CMK (cell line): ENCODE results near the gene ADAR.
A peak's percentile ranks its signal among the peaks of the same experiment; 100 is the strongest.
"Not testable (repeated sequence)": the region's sequence is repeated elsewhere in the genome, so short reads cannot be mapped to it uniquely, and the experiment has no call there.

Experiments used
- DNase-seq: peaks from one replicate; pipeline ENCODE4 v3.0.0-alpha.2; 2010; ENCODE audit warnings: low read depth

ADAR gene

DNA sequence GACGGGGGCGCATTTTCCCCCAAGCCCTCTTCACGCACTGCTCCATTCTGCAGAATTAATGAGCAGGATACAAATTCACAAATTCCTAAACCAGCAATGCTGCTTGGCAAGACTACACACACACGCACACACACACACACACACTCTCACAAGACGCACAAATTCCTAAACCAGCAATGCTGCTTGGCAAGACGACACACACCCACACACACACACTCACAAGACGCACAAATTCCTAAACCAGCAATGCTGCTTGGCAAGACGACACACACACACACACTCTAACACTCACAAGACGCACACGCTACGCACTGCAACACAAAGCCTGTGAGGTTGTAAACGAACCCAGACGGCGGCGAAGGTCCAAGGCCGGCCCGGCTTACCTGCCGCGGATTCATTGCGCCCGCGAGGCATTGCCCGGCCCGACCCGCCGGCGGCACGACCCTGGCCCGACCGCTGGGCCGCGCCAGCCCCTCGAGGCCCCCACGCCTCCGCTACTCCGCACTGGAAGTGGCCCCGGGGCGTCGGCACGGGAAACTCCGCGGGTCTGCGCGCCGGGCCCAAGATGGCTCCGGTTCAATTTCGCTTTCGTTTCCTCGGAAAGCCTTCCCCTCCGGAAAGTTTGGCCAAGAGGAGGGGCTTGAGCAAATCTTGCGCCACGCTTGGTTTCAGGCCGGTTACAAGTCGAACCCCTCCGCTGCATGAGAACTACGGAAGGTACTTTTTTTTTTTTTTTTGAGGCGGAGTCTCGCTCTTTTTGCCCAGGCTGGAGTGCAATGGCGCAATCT lies at the start of gene ADAR:
Gene ADAR (minus strand): TSS at position 578 of the 788 bp plus-strand sequence. CDS start 180 bp downstream, at position 398.
- DNase-seq = peak; percentile 82

DNA sequence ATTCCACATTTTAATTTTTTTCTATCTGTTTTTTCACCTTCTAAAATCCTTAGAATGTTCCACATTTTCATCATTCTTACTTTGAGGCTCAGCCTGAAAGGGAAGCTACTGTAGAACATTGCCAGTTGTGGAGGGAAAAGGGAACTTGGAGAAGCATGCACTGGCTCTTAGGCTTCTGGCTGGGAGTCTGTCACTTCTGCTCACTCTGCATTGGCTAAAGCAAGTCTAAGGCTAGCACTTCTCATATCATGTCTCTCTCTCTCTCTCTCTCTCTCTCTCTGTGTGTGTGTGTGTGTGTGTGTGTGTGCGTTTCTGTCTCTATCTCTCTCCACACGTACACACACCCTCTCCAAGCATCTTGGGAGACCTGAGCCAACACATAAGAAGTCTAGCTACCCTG lies 49.6 kb upstream of the ADAR start:
- peak; percentile 18 for DNase-seq

- DNase-seq = no peak
Measured at GRCh38 chr1:154652893-154653292, 44.9 kb upstream of the ADAR start.

- DNase-seq = not testable (repeated sequence)
Measured at GRCh38 chr1:154644724-154645123, 36.7 kb upstream of the ADAR start.

- no peak for DNase-seq
Measured at GRCh38 chr1:154641534-154641933, 33.5 kb upstream of the ADAR start.

GRCh38 chr1:154639876-154640275 lies 31.9 kb upstream of the ADAR start:
- no peak for DNase-seq

DNA sequence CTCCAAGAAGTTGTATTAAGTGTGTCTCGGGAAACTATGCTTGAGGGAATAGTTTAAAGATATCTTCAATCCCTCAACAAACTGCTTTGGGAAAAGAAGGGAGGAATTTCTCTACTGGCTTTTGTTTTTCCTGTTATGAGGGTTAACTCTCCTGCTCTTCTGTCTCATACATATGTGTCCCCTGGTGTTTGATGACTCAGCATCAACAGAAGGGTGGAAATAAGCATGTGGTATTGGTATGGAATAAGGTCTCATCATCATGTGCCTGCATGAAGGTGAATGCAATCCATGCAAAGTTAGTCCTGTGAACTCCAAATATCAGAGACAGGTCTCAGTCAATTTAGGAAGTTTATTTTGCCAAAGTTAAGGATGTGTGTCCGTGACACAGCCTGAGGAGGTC lies 27.2 kb upstream of the ADAR start:
- DNase-seq = no peak

- no peak for DNase-seq
Measured at GRCh38 chr1:154629675-154630073, 21.7 kb upstream of the ADAR start.

DNA sequence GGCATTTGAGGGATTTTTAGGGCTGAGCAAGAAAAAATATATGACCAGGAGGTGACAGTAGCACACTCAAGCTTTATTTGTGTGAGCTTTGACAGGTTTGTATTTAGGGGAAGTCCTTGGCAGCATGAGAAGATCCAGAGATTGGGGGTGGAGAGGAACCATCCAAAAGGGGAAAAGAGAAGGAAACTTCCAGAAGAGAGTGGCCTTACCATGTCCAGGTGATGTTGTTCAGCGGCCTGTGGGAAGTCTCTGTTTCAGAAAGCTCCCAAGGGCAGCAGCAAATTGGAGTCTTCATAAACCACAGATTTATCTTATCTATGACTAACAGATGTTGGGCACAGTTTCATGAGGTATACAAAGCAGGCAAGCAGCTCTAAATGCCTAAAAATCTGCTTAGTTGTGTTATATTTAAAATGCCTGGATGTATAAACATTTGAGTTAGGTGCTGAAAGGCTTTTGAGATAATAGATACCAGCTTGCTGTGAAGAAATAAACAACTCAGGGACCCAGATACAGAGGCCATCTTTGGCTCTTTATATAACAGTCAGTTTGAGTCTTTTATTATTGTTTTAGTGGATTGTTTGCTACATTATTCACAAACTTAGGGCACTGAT lies 21.2 kb upstream of the ADAR start:
- peak; percentile 88 for DNase-seq

- DNase-seq = no peak
Measured at GRCh38 chr1:154628121-154628405, 20.1 kb upstream of the ADAR start.

- DNase-seq = peak; percentile 83
Measured at GRCh38 chr1:154627257-154628120, 19.5 kb upstream of the ADAR start.

GRCh38 chr1:154626456-154627256 lies 18.7 kb upstream of the ADAR start:
- no peak for DNase-seq

- DNase-seq = no peak
Measured at GRCh38 chr1:154624746-154625643, 17.0 kb upstream of the ADAR start.

GRCh38 chr1:154623358-154623757 lies 15.4 kb upstream of the ADAR start:
- DNase-seq = no peak

DNA sequence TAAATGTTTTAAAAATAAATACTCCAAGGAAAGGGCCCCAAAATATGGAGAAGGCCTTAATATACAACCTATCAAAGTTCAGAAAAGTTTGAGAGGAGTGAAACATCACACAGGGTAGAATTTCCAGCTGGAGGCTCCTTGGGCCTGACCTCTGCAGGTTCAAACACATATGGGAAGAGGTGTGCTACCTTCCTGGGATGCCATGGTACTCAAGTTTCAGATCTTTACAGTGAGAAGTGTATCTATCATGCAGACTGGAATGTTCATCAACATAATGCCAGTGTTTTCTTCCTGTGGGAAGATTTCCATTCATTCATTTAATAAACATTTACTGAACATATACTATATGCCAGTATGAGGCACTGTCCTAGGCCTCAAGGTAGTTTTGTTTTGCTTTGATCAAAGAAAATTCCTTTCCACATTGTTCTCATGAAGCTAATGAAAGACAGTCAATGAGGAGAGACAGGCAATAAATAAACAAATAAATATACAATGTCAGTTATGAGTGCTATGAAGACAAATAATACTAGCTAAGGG lies 14.6 kb upstream of the ADAR start:
- DNase-seq = no peak

DNA sequence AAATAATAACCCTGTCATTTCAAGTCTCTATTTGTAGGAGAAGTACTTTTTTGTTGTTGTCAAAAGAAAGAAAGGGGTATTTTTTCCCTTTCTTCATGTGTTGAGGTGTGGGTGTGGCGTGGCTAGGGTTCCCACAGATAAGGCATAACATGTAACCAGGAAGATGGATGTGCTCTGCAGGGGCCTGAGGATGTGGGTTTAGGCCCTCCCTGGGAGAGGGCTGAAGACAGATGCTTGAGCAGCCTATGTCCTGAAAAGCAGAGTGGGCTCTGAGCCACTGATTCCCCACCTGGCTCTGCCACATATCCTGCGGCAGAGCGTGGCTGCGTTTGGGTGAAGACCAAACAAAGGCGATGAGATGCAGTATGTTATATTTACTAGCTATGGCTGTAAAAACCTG lies 13.9 kb upstream of the ADAR start:
- DNase-seq = no peak

- no peak for DNase-seq
Measured at GRCh38 chr1:154620751-154621150, 12.8 kb upstream of the ADAR start.

DNA sequence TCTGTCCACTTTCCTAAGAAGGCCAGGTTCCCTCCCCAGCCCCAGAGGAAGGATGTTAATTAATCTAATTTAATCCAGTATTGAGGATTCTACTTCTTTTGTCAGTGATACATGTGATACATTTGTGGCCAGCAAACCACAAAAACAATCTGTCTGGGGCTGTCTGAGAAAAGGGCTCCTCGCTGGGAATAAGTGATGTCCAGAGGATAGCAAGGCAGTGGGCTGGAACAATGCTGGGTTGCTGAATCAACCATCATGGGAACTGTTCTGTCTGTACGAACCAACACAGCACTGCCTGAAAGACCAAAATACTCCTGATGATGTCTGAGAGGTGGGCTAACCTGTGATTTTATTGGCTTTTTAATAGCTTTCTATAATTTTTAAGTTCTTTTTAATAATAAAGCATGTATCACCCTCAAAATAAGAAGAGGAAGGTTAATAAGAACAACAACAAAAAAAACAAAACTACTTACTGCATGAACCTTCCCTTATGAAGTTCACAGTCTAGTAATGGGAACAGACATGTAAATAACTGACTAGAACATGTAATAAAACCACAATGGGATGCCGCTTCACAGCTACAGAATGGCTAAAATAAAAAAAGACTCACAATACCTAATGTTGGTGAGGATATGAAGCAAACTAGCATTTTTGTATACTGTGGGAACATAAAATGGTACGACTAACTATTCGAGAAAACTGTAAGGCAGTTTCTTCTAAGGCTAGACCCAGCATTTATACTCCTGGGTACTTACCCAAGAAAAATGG lies 11.4 kb upstream of the ADAR start:
- no peak for DNase-seq

DNA sequence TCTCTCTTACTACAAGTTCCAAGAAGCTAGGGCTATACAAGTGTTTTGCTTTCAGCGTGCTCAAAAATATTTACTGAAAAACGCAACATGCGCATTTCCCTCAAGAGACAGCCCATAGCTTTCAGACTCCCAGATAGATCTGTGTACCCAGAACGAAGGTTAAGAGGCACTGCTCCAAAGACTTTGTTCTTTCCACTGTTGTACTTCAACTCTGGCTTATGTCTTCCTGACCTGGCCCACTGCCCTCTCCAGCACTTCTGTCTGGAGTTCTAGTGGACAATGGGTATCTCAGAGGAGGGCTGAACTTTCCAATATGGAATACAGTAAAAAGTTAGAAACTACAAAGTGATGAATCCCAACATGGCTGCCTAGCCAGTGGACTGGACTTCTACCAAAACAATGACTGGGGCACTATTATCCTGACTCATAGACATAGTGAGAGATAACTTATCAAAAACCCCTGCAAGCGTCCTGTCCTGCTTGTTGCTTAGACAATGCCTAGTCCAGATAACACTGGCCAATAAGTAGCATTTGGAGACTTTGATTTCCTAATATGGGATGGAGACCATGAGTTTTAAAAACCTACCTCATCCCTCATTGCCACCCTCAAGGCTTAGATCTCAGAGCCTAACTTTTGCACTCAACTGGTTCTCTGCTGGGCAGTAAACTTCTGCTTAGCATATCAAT lies 8.8 kb upstream of the ADAR start:
- no peak for DNase-seq
